Left renal cortex interstitium (tissue), 4 donors: ENCODE measurements around the gene CCM2. TPM values are rescaled to one million over a fixed set of nuclear protein-coding genes. Genes with fewer than 3 reads are reported as not detected.
A peak's percentile ranks its signal among the peaks of the same experiment; 100 is the strongest.

Source experiments
- DNase-seq, 4 donors: peaks; one replicate each; pipeline ENCODE4 v3.0.0-alpha.2; 2013; ENCODE audit warnings: low read depth in 4 of 4, low spot score in 2 of 4, missing footprints in 1 of 4
- polyA plus RNA-seq, 4 donors: library from polyadenylated mRNA; unstranded; fragments of 120-200 nt; gene quantifications; one replicate each; pipeline ENCODE4 v1.2.1, GENCODE V29; 2013; ENCODE audit not compliant: insufficient read length in 4 of 4

The CCM2 gene
- polyA plus RNA-seq, 4 donors = 23.1 to 32.6 (median 29.4) TPM

DNA sequence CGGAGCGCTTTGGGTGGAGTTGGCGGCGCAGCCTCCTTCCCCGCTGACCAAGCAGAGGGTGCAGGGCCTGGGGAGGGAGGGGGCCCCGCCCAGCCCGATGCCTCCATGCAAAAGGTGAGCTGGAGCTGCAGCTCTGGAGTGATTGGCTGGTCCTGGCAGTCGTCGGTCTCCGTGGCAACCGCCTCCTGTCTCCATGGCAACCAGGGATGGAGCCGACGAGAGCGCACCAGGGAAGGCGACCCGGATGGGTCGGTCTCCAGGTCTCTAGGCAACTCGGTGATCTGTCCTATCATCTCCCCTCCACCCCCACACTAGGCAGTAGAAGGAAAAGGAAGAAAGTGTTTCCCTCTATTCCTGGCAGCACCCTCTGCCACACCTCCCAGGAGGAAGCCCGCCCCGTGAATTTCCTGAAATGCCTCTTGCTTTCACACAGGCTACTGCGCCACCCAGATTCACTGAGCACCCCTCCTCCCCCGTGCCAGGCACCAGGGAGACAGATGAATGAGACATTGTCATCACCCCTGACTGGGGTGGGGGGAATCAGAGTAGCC, 89.4 kb downstream of the CCM2 start:
- DNase-seq = peak in 1 of 4 donors; percentile 44

DNA sequence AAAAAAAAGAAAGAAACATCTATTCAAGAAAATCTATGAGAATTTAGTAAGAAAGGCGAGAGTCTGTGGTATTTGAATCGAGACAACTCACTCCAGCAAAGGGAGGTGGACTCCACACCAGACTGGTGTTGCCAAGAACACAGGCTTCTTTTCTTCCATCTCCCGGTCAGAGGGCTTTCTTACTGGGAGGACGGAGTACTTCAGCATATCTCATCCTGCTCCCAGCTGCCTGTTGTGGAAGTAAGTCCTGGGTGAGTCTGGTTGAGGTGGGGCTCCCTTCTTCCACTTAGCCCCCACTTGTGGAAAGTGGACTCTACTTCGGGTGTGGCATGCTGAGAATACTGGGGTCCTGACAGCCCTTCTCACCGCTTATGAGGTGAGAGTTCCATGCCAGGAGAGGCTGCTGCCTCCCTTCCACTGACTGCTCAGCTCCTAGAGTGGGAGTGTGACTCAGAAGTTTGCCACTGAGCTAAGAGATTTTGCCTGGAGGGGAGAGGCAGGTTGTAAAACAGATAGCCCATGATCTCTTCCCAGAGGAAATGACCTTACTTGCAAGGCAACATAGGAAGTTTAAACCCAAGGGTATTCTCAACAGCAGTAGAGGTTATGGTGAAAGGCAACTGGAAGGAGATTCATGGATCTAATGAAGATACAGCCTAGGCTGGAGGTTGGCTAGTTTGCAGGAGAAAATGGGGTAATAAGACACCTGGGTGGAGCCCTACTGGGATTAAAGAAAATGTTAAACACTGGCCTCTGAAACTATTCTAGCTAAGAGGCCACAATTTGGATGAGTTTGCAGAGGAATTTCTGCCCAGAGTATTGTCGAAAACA, 92.3 kb downstream of the CCM2 start:
- DNase-seq = no peak

DNA sequence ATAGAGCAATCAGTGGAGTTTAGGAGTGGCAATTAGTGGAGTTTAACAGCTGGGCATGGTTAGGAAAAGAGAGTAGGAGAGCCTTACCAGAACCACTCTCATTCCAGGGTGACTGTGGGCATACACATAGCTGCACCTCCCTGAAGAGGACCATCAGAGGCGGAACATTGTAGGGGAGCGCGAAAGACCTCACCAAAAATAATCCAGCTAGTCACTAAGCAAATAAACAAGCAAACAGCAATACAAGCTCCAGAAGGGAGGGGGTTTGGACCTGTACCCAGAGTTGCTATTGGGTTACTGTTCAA, 92.9 kb downstream of the CCM2 start:
- no peak for DNase-seq

DNA sequence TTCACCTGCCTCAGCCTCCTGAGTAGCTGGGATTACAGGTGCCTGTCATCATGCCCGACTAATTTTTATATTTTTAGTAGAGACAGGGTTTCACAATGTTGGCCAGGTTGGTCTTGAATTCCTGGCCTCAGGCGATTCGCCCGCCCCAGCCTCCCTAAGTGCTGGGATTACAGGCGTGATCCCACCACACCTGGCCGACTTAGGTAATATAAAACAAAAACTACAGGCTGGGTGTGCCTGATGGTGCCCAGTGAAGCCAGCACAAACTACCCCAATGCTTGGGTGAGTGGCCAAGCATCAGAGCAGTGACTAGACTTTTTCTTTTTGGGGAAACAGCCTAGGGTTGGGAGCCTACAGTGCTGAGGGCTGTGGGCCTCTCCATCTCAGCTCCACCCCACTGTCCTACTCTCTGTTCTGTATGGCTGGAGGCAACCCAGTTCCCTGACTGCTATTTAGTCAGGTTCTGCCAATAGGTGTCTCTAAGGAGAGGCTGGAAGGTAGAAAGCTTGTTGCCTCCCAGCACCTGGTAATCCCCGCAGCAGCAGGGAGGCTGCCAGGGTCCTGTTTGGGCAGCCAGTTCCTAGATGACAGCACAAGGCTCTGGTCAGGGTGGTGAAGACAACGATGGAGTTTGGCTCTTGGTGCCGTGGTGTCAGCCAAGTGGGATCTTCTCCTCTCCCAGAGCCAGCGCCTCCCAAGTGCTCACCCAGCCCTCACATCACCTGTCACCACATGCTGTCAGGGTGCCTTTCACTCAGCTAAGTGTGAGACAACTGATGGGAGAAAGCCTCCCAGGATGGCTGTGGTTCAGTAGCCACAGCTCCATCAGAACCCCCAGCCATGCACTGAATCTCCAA, 99.2 kb downstream of the CCM2 start:
- DNase-seq = no peak

DNA sequence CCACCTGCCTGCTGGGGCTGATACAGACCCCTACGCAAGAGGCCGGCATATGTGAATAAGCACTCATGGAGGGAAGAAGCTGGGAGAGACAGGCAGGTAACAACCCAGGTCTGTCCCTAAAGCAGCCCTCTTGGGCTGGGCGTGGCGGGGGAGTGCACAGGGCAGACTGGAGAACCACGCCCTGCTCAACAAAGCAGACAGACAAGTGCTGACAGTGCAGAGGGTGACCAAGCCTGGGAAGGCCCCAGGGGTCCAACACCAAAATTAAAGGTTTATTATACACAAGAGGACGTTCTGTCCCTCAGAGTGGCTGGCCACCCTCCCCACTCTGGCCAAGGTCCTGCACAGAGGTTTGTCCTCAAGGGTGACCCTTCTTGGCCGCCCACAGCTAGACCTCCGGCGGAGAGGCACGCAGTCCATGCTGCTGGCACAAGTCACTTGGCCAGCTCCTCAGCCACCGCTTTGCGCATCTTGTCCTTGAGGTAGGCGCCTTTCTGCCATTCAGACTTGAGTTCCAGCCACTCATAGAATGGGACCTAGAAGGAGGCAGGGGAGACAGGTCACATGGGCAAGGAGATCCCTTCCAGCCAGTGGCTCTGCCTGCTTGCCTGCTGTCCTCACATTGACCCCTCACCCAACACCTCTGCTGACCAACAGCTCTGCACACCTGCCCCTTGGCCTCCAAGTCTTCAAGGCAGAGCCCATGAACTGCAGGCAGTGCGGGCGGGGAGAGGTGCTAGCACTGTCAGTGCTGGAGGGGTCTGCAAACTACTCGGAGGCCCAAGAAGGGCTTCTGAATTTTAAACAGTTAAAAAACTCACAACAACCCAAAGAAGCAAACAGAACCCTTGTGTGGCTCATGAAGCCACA, 100.1 kb downstream of the CCM2 start:
- no peak for DNase-seq

DNA sequence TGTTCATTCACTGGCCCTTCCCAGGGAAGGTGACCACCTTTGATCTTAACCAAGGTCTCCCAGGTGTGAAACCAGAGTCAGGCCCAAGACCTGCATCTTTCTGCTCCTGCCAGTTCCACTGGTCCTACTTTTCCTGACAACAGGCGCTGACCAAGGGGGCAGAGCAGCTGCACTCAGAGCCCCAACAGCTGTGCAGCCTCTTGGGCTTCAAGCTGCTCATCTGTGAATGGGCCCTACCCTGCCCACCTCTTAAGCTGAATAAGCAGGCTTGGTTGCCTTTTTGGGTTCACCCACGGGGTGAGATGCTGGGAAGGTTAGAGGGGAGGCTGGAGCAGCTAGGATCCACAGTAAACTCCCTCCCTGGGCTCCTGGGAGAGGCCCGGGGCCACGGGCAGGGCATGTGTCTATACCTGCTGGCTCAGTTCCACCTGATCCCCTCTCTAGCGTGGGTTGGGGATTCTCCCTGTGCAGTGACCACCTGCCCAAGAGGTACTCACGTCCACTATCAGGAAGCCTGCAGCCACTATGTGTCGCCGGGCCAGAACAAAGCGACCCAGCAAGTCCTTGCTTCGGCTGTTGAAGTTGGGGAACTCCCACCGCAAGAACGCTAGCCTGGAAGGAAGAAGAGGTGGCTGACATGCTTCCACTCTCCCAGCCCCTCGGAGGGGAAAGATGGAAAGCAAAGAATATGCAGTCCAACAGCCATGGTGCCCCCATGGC, 100.9 kb downstream of the CCM2 start:
- DNase-seq = no peak

DNA sequence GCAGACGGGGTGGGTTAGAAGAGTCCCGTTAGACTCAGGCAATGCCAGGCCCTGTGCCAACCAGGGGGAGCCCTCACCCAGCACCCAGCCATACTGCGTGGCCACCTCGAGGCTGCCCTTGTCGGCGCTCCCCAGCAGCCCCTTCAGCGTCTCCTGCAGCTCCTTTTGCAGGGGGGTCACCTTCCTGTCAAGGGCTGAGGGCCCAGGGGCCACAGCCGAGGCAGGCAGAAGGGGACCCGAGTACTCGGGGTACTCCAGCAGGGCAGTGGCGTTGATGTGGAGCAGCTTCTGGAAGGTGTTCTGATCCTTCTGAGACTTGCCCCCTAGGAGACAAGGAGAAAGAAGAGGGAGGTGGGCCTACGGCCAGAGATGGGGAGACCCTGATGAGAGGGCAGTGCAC, 101.7 kb downstream of the CCM2 start:
- DNase-seq = no peak

DNA sequence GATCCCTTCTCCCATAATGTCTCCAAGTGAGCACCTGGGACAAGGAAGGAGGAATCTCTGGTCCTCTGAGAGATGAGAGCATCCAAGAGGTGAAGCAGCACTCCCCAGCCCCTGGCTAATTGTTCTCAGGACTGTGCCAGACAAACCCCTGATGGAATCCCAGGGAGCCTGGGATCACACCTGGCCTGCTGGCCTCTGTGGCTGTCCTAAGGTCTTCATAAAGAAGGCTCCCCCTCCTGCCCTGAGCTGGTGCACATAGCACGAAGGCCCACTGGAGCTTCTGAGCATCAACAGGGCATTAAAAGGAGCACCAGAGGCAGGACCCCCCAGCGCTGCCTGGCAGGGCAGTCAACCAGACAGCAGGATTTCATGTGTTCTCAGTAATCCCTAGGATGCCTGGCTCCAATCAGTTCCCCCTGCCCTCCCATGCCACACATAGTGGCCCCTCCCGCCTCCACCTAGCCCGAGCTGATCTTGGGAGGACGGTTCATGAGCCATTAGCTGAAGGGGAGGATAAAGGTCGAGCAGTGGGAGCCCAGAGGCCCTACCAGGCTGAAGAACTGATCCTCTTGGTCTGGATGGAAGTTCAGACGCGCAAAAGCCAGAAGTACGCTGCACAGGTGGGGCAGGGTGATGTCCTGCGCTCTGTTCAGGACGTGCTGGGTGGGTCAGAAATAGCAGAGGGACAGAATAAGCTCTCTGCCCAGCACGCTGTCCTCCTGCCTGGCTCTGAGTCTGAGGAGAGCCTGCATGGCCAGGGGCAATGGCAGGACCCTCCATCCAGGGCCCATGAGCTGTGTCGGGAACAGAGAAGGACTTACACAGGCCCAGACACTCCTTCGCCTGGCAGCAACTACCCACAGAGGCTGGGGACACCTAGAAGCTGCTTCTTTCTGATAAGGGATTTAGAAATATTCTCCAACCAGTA, 103.0 kb downstream of the CCM2 start:
- no peak for DNase-seq

DNA sequence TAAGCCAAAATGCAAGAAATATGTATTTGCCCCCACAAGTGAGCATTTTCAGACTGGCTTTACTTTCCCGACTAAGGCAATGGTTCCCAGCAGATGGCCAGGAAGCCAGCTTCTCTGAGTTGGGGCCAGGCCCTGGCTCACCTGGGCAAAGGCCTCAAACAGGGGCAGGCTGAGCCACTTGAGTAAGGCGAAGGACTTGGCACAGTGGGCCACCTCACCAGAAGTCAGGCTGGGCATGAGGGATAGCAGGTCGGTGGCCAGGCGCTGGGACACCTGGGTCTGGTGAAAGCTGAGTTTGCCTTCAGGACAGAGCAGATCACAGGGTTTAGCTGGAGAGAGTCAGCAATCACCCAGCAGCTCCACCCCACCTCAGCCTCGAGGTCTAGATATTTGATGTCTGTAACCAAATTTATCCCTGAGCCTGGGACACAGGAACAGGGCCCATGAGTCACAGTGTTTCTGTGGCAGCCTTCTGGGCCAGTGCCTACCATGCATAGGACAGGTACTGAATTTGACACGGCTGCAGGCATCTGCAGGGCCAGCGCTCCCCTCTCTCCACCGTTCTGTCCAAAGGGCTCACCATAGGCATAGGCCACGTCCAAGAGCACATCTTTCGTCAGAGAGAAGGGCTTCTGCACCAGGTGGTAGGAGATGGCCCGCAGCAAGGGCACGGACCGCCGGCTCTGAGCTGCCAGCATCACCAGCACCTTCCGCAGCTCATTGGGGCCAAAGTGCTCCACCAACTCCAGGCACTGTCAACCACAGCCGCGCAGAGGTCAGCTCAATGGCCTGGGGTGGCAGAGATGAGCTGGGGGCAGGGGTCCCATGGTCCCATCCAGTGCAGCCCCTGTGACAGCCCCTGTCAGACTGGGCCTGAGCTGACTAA, 104.2 kb downstream of the CCM2 start:
- no peak for DNase-seq

DNA sequence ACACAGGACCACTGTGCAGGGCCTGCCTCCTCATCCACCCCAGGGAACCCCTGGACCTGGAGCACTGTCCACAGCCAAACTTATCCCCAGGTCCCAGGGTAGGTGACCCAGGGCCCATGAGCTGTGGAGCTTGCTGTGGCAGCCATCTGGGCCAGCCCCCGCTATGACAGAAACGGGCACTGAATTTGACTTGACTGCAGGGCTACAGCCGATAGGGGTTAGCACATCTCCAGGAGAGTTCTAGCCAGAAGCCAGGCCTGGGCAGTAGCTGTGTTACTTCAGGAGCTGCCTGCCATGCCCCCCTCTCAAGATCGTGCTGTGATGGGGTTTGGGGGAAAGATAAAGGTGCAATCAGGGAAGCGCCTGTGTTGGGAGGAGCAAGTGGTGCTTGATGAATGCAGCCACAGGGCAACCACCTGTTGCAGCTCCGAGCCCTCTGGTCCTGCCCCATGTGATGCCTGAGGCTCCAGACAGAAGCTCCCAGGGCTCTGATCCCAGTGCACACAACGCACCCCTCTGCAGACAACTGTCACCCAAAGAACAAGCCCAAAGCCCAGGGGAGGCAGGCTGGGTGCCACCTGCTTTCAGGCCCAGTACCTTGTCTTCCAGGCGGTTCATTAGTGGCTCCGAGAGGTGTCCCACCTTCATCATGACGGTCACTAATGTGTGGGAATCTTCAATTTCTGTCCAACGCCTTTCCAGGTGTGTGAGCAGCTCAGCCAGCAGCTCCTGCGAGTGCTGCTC, 105.0 kb downstream of the CCM2 start:
- DNase-seq = no peak

DNA sequence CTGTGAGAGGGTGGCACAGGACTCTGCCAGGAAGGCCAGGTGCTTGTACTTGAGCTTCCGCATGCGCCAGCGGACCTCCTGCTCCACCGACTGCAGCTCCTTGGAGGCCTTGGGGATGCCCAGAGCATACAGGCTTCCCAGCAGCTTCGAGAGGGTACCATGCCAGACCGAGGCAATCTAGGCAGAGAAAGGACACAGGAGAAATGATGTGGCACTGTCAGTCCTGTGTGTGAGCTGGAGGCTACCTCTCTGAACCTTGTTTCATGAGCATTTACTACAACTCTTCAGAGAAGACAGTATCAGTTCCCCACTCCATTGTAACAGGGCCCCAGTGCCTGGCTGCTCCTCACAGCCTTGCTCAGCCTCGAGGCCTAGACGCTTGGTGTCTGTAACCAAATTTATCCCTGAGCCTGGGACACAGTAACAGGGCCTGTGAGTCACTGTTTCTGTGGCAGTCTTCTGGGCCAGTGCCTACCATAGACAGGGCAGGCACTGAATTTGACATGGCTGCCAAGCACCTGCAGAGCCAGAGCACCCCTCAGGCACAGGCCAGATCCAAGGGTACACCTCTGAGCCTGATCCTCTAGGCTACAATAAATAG, 105.7 kb downstream of the CCM2 start:
- no peak for DNase-seq

DNA sequence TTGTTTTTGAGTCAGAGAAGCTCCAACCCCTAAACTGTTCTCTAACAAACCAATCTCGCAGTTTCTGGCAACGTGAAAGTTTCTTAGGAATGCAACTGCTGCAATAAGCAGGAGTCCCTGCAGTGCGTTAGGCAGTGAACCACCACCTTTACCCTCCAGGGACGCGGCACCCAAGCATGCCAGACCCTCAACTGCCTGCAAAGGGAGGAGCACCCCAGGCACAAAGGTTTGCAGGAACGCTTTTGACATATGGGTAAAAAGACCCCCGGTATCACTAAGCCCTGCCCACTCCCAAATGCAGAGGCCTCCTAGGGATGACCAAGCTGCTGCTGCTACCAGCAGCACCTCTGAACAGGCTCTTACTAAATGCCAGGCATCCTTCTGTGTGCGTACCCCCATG, 106.8 kb downstream of the CCM2 start:
- DNase-seq = no peak

DNA sequence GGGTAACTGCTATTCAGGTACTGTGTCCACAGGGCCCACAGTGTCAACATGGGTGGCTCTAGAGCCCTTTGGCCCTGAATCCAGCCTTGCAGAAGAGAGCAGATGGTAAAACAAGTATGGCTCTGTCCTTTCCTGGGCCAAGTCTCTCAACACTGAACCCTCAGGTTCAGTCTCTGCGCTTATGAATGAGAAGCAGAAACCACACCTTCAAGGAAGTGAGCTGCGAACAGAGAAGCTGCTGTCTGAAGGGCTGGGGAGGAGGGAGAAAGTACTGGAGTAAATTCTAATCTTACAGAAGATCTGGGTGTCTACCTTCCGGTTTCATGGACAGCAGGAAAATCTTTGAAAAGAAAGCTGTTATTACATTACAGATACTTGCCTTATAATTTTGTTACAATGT, 107.4 kb downstream of the CCM2 start:
- no peak for DNase-seq

DNA sequence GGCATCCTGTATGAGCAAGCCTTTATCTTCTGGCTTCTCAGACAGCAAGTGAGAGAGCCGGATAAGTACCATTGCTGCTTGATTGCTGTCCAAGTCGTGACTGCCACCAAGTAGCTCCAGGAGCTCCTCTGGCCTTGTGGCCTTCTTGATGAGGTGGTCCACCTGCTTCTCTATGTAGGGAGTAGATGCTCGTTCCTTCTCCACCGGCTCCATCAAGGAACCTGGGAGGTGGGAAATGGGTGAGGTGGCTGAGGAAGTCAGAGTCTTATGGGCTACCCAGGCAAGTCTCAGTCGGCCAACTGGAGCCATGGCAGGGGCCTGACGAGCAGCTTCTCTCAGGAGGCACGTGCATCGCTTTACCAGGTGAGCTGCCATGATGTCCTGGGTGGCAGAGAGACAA, 108.9 kb downstream of the CCM2 start:
- no peak for DNase-seq

DNA sequence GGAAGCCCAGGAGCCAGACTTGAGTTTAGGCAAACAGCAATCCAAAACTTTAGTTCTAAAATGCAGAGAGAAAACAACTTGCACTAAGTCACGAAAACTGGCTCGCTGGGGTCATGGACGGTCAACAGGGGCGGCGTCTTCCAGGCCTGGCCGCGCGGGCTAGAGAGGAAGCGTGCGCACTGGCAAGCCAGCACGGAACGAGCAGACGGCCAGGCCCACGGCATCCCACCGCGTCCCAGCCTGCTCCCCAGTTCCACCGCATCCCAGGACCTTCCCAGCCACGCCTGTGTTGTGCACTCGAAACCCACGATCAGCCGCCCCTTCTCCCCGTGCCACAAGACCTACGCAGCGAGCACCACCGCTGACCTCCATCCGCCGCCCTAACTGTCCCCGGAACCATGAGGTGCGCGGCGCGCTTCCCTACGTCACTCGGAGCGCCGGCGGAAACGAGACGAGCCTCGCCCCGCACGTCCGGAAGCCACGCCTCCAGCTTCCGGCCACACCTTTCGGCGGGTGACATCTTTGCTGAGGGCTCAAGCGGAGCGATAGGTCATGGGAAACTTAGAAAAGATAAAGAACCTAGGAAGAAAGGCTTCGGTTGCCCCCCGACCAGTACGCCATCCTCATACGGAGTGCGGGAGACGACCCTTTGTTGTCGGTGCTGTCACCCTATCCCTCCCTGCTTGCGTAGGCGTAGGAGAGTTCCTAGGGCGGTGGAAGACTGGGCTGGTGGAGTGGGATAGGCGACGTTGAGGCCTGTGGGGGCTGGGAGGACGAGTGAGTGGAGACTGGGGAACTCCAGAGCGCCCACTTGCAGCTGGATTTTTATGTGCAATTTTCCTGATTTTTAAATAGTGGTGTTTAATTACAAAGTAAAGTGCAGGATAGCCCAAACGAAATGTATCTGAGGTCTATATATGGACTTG, 111.6 kb downstream of the CCM2 start, which contains the start of gene TBRG4:
TSS of gene TBRG4 (minus strand) at position 400 of the 926 bp plus-strand sequence. CDS start 2,460 bp downstream, outside the sequence.
- peak; percentile 95 to 98 (median 96) for DNase-seq

DNA sequence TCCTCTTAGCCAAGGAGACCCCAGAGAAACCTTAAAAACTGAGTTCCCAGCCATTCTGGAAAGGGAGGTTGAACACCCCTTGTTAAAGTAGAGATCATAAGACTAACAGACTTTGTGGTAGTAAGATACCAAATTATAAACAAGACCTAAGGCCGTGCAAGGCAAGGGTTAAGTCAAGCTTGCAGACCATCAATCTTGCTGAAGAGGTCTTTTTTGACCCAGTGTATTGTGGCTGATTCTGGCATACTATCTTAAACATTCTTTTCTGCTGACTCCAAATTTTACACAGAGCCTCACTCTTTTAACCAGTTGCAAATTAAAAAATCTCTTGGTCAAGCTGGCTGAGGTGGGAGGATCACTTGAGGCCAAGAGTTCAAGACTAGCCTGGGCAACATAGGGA, 112.6 kb downstream of the CCM2 start:
- DNase-seq = no peak
